Stimulated activated CD4-positive, alpha-beta T cell treated with anti-CD3 and anti-CD28 coated beads, Interleukin-15, amount 100 ng/mL, for 48 hours (primary cell): Measurements from ENCODE around the gene AFTPH.

Experiments
- DNase-seq, 2 donors: peaks; one replicate each; pipeline ENCODE4 v3.0.0-alpha.2; 2020; ENCODE audit warnings: low read depth in 2 of 2

AFTPH gene

GRCh38 chr2:64541547-64541946, 17.4 kb downstream of the AFTPH start:
- DNase-seq: no peak

- DNase-seq: no peak
Measured at GRCh38 chr2:64542071-64543007, 18.2 kb downstream of the AFTPH start.

- DNase-seq: no peak
Measured at GRCh38 chr2:64543008-64543697, 19.0 kb downstream of the AFTPH start.

GRCh38 chr2:64548761-64549160, 24.6 kb downstream of the AFTPH start:
- DNase-seq: no peak

- DNase-seq: no peak
Measured at GRCh38 chr2:64550042-64550441, 25.9 kb downstream of the AFTPH start.

GRCh38 chr2:64551851-64552250, 27.7 kb downstream of the AFTPH start:
- DNase-seq: no peak

GRCh38 chr2:64554117-64554516, 30.0 kb downstream of the AFTPH start:
- no peak for DNase-seq

- DNase-seq: no peak
Measured at GRCh38 chr2:64558445-64559081, 34.4 kb downstream of the AFTPH start.

- DNase-seq: no peak
Measured at GRCh38 chr2:64562148-64562784, 38.1 kb downstream of the AFTPH start.

- no peak for DNase-seq
Measured at GRCh38 chr2:64563436-64563938, 39.4 kb downstream of the AFTPH start.

GRCh38 chr2:64565949-64566710, 42.0 kb downstream of the AFTPH start:
- no peak for DNase-seq

- no peak for DNase-seq
Measured at GRCh38 chr2:64567473-64567872, 43.3 kb downstream of the AFTPH start.

GRCh38 chr2:64568836-64569235, 44.7 kb downstream of the AFTPH start:
- DNase-seq: no peak

GRCh38 chr2:64574871-64575270, 50.7 kb downstream of the AFTPH start:
- no peak for DNase-seq

- DNase-seq: no peak
Measured at GRCh38 chr2:64581018-64581417, 56.9 kb downstream of the AFTPH start.

GRCh38 chr2:64581777-64582539, 57.8 kb downstream of the AFTPH start:
- no peak for DNase-seq

GRCh38 chr2:64582774-64583340, 58.7 kb downstream of the AFTPH start:
- DNase-seq: no peak

- no peak for DNase-seq
Measured at GRCh38 chr2:64586054-64586453, 61.9 kb downstream of the AFTPH start.

- DNase-seq: no peak
Measured at GRCh38 chr2:64586883-64587481, 62.9 kb downstream of the AFTPH start.

GRCh38 chr2:64587561-64587960, 63.4 kb downstream of the AFTPH start:
- no peak for DNase-seq
